BLaER1 treated with 17β-estradiol and CSF1 and Interleukin-3, amounts not matched to agents 10 nM and 100 nM (cell line): Measurements from ENCODE around the gene DUOX1.
A peak's percentile ranks its signal among the peaks of the same experiment; 100 is the strongest.

Experiments
- H3K27ac ChIP-seq, 11 experiments: shearing (Covaris generic); formaldehyde crosslinking; 2 replicates each; pipeline ENCODE4 v1.8.1; 2022
- H3K27me3 ChIP-seq, 11 experiments: shearing (Covaris generic); formaldehyde crosslinking; 2 replicates each; pipeline ENCODE4 v1.8.1; 2022
- H3K36me3 ChIP-seq, 11 experiments: shearing (Covaris generic); formaldehyde crosslinking; 2 replicates each; pipeline ENCODE4 v1.8.1; 2022
- H3K4me1 ChIP-seq, 10 experiments: shearing (Covaris generic); formaldehyde crosslinking; 2 replicates each; pipeline ENCODE4 v1.8.1; 2022
- H3K4me2 ChIP-seq, 11 experiments: shearing (Covaris generic); formaldehyde crosslinking; 2 replicates each; pipeline ENCODE4 v1.8.1; 2022
- H3K4me3 ChIP-seq, 10 experiments: shearing (Covaris generic); formaldehyde crosslinking; 2 replicates each; pipeline ENCODE4 v1.8.1; 2022
- H3K9ac ChIP-seq, 11 experiments: shearing (Covaris generic); formaldehyde crosslinking; 2 replicates each; pipeline ENCODE4 v1.8.1; 2022
- H3K9me3 ChIP-seq, 11 experiments: shearing (Covaris generic); formaldehyde crosslinking; replicated peaks in 1 of 11; 2 replicates each; pipeline ENCODE4 v1.8.1; 2022
- H4K20me1 ChIP-seq, 11 experiments: shearing (Covaris generic); formaldehyde crosslinking; 2 replicates each; pipeline ENCODE4 v1.8.1; 2022
- Cebpa-rat ChIP-seq, 11 experiments: shearing (Covaris generic); IDR thresholded peaks; 2 replicates each; pipeline ENCODE4 v1.8.1; 2022

The DUOX1 gene

GRCh38 chr15:45091576-45091975 is 38.2 kb upstream of the DUOX1 start:
- no peak overlapping the region for H3K4me2 ChIP-seq
- H3K4me3 ChIP-seq = no peak overlapping the region
- H3K4me1 ChIP-seq = no peaks in the 10 kb centered on the region
- no peak overlapping the region for H3K9ac ChIP-seq
- no peaks in the 10 kb centered on the region for H3K36me3 ChIP-seq
- no peak overlapping the region for H3K27ac ChIP-seq
- no peak for TF ChIP-seq Cebpa-rat (IDR thresholded peaks at IDR 0.05)
- H3K9me3 ChIP-seq = no peaks in the 10 kb centered on the region
- no peaks in the 10 kb centered on the region for H3K27me3 ChIP-seq
- H4K20me1 ChIP-seq = no peaks in the 10 kb centered on the region; a peak in 1 of 22 replicates

DNA sequence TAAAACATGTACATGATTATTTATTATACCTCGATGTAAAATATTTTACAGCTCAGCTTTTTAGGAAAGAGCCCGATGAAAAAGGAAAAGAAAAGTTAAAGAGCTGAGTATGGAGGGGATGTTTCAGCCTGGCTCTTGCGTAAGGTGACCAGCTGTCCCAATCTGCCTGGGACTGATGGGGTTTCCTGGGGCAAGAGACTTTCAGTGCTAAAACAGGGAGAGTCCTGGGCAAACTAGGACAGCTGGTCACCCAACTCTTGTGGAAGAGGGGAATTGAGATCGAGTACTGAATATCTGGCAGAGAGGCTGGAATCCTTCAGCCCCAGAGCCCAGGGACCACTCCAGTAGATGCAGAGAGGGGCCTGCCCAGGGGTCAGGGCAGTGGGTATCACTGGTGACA is 36.8 kb upstream of the DUOX1 start:
- Histone ChIP-seq H3K4me3 (no peak overlapping the region), H3K4me1 (peaks cover 0 to 5% (median 0%) of the 10 kb centered on the region in 10 experiments; a peak in 1 of 20 replicates), H3K9me3 (no peaks in the 10 kb centered on the region), H3K9ac (no peak overlapping the region), H3K36me3 (no peaks in the 10 kb centered on the region), H3K4me2 (no peak overlapping the region), H4K20me1 (no peaks in the 10 kb centered on the region; a peak in 1 of 22 replicates), H3K27ac (no peak overlapping the region), H3K27me3 (no peaks in the 10 kb centered on the region)
- peak in 1 of 11 experiments; percentile 4; a peak in 1 of 22 replicates for TF ChIP-seq Cebpa-rat (IDR thresholded peaks at IDR 0.05)

DNA sequence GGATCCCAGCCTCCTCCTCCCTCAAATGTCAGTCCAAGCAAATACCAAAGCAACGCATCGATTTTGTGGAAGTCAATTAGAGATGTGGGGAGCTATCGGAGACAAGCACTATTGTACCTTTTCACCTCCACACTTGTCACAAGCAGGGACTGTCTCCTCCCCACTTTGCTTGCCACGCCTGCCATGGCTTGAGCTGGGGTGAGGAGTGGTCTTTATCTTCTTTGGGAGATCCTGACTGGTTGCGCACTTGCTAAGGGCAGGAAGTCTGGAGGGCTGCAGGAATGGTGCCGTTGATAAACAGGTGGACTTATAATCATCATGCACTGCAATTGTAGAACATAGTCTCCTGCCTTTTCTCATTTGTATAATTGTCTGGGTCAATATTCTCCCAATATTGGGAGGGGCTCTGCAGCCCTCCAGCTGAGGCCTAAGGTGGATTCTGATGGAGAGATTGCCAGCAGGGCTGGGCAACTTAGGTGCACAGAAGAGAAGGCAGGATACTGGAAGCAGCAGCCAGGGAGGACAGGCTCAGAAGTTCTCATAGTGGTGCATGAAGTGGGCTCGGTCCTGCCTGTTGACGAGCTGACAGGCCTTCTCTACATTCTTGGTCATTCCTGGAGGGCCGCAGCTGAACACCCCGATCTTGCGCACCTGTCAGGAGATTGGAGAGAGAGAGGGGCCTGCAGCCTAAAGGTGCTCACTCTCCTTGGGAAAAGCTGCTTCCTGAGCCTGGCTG is 36.0 kb upstream of the DUOX1 start:
- Histone ChIP-seq H3K27ac (no peak overlapping the region), H4K20me1 (no peaks in the 10 kb centered on the region; a peak in 1 of 22 replicates), H3K4me1 (peaks cover 0 to 5% (median 0%) of the 10 kb centered on the region in 10 experiments; a peak in 1 of 20 replicates), H3K27me3 (no peaks in the 10 kb centered on the region), H3K9me3 (no peaks in the 10 kb centered on the region), H3K9ac (no peak overlapping the region), H3K36me3 (no peaks in the 10 kb centered on the region), H3K4me2 (no peak overlapping the region), H3K4me3 (no peak overlapping the region)
- TF ChIP-seq Cebpa-rat (IDR thresholded peaks at IDR 0.05) = no peak

GRCh38 chr15:45094358-45094730 is 35.5 kb upstream of the DUOX1 start:
- Histone ChIP-seq H3K4me1 (peaks cover 0 to 5% (median 0%) of the 10 kb centered on the region in 10 experiments; a peak in 1 of 20 replicates), H3K9ac (no peak overlapping the region), H3K9me3 (no peaks in the 10 kb centered on the region), H3K27me3 (no peaks in the 10 kb centered on the region), H3K36me3 (no peaks in the 10 kb centered on the region), H4K20me1 (no peaks in the 10 kb centered on the region; a peak in 1 of 22 replicates), H3K4me2 (no peak overlapping the region), H3K27ac (no peak overlapping the region), H3K4me3 (no peak overlapping the region)
- no peak for TF ChIP-seq Cebpa-rat (IDR thresholded peaks at IDR 0.05)

DNA sequence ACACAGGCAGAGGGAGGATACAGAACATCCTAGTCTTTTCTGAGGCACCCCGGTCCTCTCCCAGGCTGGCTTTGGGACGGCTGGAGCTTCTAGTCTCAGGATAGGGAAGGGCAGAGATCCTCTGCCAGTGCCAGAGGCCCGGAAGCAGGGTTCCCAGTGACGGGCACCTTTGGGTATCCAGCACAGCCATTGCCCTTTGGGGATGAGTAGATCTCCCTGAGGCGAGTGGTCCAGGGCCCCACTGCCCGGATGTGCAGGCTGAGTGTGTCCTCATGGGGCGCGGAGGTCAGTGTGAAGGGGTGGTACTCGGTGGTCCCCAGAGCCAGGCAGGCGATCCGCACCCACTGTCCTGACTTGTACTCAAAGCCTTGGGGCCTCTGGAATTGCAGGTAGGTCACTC is 34.1 kb upstream of the DUOX1 start:
- Histone ChIP-seq H4K20me1 (no peaks in the 10 kb centered on the region; a peak in 1 of 22 replicates), H3K4me2 (no peak overlapping the region)

DNA sequence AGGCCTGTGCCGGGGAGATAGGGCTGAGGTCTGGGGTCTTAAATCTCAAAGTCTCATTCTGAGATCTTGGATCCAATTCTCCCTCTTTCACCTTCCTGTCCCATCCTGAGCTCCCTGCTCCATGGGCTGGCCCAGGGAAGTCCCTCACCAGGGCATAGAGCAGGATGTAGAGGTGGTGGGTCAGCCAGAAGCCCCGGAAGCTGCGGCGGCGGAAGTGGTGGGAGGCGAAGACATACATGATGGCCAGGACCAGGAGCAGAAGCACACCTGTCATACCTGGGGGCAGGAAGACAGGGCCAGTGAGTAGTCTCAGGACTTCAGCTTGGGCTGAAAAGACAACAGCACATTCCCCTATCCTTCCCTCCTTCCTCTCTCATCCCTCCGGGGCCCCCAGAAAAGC is 32.3 kb upstream of the DUOX1 start:
- Histone ChIP-seq H3K27me3 (no peaks in the 10 kb centered on the region), H3K9me3 (no peaks in the 10 kb centered on the region), H3K36me3 (no peaks in the 10 kb centered on the region), H3K4me3 (no peak overlapping the region), H3K27ac (no peak overlapping the region), H4K20me1 (no peaks in the 10 kb centered on the region; a peak in 1 of 22 replicates), H3K9ac (no peak overlapping the region), H3K4me2 (no peak overlapping the region), H3K4me1 (peaks cover 0 to 5% (median 0%) of the 10 kb centered on the region in 10 experiments; a peak in 1 of 20 replicates)
- TF ChIP-seq Cebpa-rat (IDR thresholded peaks at IDR 0.05) = no peak

More for the DNA sequence above, 34.1 kb upstream of the DUOX1 start:
- Histone ChIP-seq H3K36me3 (no peaks in the 10 kb centered on the region), H3K9ac (no peak overlapping the region), H3K4me3 (no peak overlapping the region), H3K27ac (no peak overlapping the region), H3K27me3 (no peaks in the 10 kb centered on the region), H3K4me1 (peaks cover 0 to 5% (median 0%) of the 10 kb centered on the region in 10 experiments; a peak in 1 of 20 replicates), H3K9me3 (no peaks in the 10 kb centered on the region)
- TF ChIP-seq Cebpa-rat (IDR thresholded peaks at IDR 0.05) = no peak

DNA sequence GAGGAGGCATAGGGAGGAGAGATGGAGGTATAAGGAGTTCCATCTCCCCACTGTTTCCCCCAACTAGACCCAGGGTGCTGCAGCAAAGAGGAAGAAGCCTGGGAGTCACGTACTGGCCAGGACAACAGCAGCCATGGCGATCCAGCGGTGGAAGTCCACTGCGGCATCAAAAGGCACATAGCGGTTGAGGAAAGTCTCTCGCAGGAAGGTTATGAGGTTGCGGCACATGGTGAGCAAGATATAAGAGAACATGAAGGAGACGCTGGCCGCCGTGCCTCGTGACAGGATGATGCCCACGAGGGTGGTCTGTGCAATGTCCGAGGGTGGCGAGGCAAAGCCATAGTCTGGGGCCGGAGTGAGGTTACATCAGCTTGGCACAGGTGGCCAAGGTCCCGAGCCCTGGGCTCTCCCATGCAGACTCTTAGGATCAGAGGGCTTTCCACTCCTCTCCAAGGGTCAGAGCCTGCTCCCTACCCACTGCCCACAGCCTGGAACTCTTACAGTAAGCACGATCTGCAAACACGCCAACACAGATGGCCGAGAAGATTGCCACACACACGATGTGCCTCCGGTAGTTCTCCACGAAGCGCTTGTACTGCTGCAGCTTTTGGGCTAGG is 30.1 kb upstream of the DUOX1 start:
- Histone ChIP-seq H3K9ac (no peak overlapping the region), H3K27ac (no peak overlapping the region), H3K4me3 (no peak overlapping the region), H3K4me1 (peaks cover 0 to 5% (median 0%) of the 10 kb centered on the region in 10 experiments; a peak in 1 of 20 replicates), H3K9me3 (no peaks in the 10 kb centered on the region), H3K4me2 (no peak overlapping the region), H3K27me3 (no peaks in the 10 kb centered on the region), H4K20me1 (no peaks in the 10 kb centered on the region; a peak in 1 of 22 replicates), H3K36me3 (no peaks in the 10 kb centered on the region)
- TF ChIP-seq Cebpa-rat (IDR thresholded peaks at IDR 0.05) = no peak

GRCh38 chr15:45100884-45101625 is 28.7 kb upstream of the DUOX1 start:
- Histone ChIP-seq H3K27ac (no peak overlapping the region), H3K4me2 (no peak overlapping the region), H3K36me3 (no peaks in the 10 kb centered on the region), H3K4me3 (no peak overlapping the region), H3K9me3 (no peaks in the 10 kb centered on the region), H3K4me1 (peaks cover 0 to 9% (median 3%) of the 10 kb centered on the region in 10 experiments; a peak in 11 of 20 replicates), H3K27me3 (no peaks in the 10 kb centered on the region), H3K9ac (no peak overlapping the region), H4K20me1 (no peaks in the 10 kb centered on the region; a peak in 1 of 22 replicates)
- no peak for TF ChIP-seq Cebpa-rat (IDR thresholded peaks at IDR 0.05)

GRCh38 chr15:45101749-45102148 is 28.0 kb upstream of the DUOX1 start:
- no peak overlapping the region for H3K9ac ChIP-seq
- H3K36me3 ChIP-seq = no peaks in the 10 kb centered on the region
- peaks cover 0 to 15% (median 10%) of the 10 kb centered on the region in 10 experiments; a peak in 16 of 20 replicates for H3K4me1 ChIP-seq
- no peaks in the 10 kb centered on the region for H3K9me3 ChIP-seq
- H3K4me3 ChIP-seq = no peak overlapping the region
- H3K4me2 ChIP-seq = no peak overlapping the region
- no peak for TF ChIP-seq Cebpa-rat (IDR thresholded peaks at IDR 0.05)
- no peaks in the 10 kb centered on the region for H3K27me3 ChIP-seq
- no peak overlapping the region for H3K27ac ChIP-seq
- no peaks in the 10 kb centered on the region for H4K20me1 ChIP-seq
